ENCODE measurements around the gene LAMB2. TPM values are rescaled to one million over a fixed set of nuclear protein-coding genes. Genes with fewer than 3 reads are reported as not detected.

LAMB2 gene
- total RNA-seq, 2 donors from 2014 or later = 83.6 to 97.8 TPM

GRCh38 chr3:49157289-49157688 is 24.4 kb upstream of the LAMB2 start:
- no peak overlapping the region for H3K4me3 Mint-ChIP-seq
- Histone ChIP-seq H3K36me3 (ENCODE audit: control insufficient read depth, insufficient read depth, low read length) (no peaks in the 10 kb centered on the region), H3K27me3 (ENCODE audit: control insufficient read depth, insufficient read depth, low read length, poor library complexity, severe bottlenecking) (no peaks in the 10 kb centered on the region), H3K4me1 (ENCODE audit: control insufficient read depth, insufficient read depth, low read length) (no peaks in the 10 kb centered on the region), H3K27ac (ENCODE audit: low read depth, low read length) (no peak overlapping the region), H3K9ac (ENCODE audit: extremely low read depth, low read length, poor library complexity, severe bottlenecking) (no peak overlapping the region), H3K4me3 (ENCODE audit: low read length) (no peak overlapping the region), H3K9me3 (ENCODE audit: control insufficient read depth, low read length) (no peaks in the 10 kb centered on the region)
- no peak for DNase-seq
- 73% methylated on average over 1 of the region's 1 CpG; no CpG with 5 or more reads in 1 of the 2 experiments for WGBS, 2 experiments (ENCODE audit: insufficient coverage in 1 of 2, insufficient read length in 1 of 2)
- peaks cover 13% of the 10 kb centered on the region for H3K27me3 Mint-ChIP-seq (ENCODE audit: insufficient read depth)
- H3K36me3 Mint-ChIP-seq (ENCODE audit: low read depth) = peaks cover 1% of the 10 kb centered on the region
- no peak for TF ChIP-seq CTCF (conservative IDR thresholded peaks at IDR 0.05)
- no peaks in the 10 kb centered on the region for H3K9me3 Mint-ChIP-seq
- H3K27ac Mint-ChIP-seq = no peak overlapping the region
- no peaks in the 10 kb centered on the region for H3K4me1 Mint-ChIP-seq

GRCh38 chr3:49153349-49153912 is 20.6 kb upstream of the LAMB2 start:
- Mint-ChIP-seq H3K9me3 (no peaks in the 10 kb centered on the region), H3K27me3 (ENCODE audit: insufficient read depth) (peaks cover 24% of the 10 kb centered on the region), H3K36me3 (ENCODE audit: low read depth) (no peaks in the 10 kb centered on the region), H3K4me1 (no peaks in the 10 kb centered on the region), H3K4me3 (no peak overlapping the region), H3K27ac (no peak overlapping the region)
- Histone ChIP-seq H3K9me3 (ENCODE audit: control insufficient read depth, low read length) (no peaks in the 10 kb centered on the region), H3K4me3 (ENCODE audit: low read length) (no peak overlapping the region), H3K27ac (ENCODE audit: low read depth, low read length) (no peak overlapping the region), H3K27me3 (ENCODE audit: control insufficient read depth, insufficient read depth, low read length, poor library complexity, severe bottlenecking) (no peaks in the 10 kb centered on the region), H3K9ac (ENCODE audit: extremely low read depth, low read length, poor library complexity, severe bottlenecking) (no peak overlapping the region), H3K36me3 (ENCODE audit: control insufficient read depth, insufficient read depth, low read length) (no peaks in the 10 kb centered on the region), H3K4me1 (ENCODE audit: control insufficient read depth, insufficient read depth, low read length) (no peaks in the 10 kb centered on the region)
- DNase-seq = no peak
- no peak for TF ChIP-seq CTCF (conservative IDR thresholded peaks at IDR 0.05)
- 88 to 100% methylated on average over 1 to 3 of the region's 3 CpGs for WGBS, 2 experiments (ENCODE audit: insufficient coverage in 1 of 2, insufficient read length in 1 of 2)

- H3K9me3 Mint-ChIP-seq = no peaks in the 10 kb centered on the region
- TF ChIP-seq CTCF (conservative IDR thresholded peaks at IDR 0.05) = no peak
- peaks cover 24% of the 10 kb centered on the region for H3K27me3 Mint-ChIP-seq (ENCODE audit: insufficient read depth)
- H3K36me3 Mint-ChIP-seq (ENCODE audit: low read depth) = no peaks in the 10 kb centered on the region
- no peak for DNase-seq
- H3K4me3 ChIP-seq (ENCODE audit: low read length) = no peak overlapping the region
- H3K27ac ChIP-seq (ENCODE audit: low read depth, low read length) = no peak overlapping the region
- no peaks in the 10 kb centered on the region for H3K4me1 ChIP-seq (ENCODE audit: control insufficient read depth, insufficient read depth, low read length)
- no peaks in the 10 kb centered on the region for H3K9me3 ChIP-seq (ENCODE audit: control insufficient read depth, low read length)
- H3K9ac ChIP-seq (ENCODE audit: extremely low read depth, low read length, poor library complexity, severe bottlenecking) = no peak overlapping the region
- H3K36me3 ChIP-seq (ENCODE audit: control insufficient read depth, insufficient read depth, low read length) = no peaks in the 10 kb centered on the region
- no peaks in the 10 kb centered on the region for H3K27me3 ChIP-seq (ENCODE audit: control insufficient read depth, insufficient read depth, low read length, poor library complexity, severe bottlenecking)
- WGBS, 2 experiments (ENCODE audit: insufficient coverage in 1 of 2, insufficient read length in 1 of 2) = 80 to 90% methylated on average over 1 to 2 of the region's 2 CpGs
- no peak overlapping the region for H3K27ac Mint-ChIP-seq
- no peaks in the 10 kb centered on the region for H3K4me1 Mint-ChIP-seq
- no peak overlapping the region for H3K4me3 Mint-ChIP-seq
These were observed 18.8 kb upstream of the LAMB2 start for GRCh38 chr3:49151610-49152009.

Data from endodermal cell (in vitro differentiated cells).